DMS53 treated with DMSO at 0.1 percent for 48 hours (cell line): ENCODE measurements around the gene VPREB1.
A peak's percentile ranks its signal among the peaks of the same experiment; 100 is the strongest.
"Not testable (repeated sequence)": the region's sequence is repeated elsewhere in the genome, so short reads cannot be mapped to it uniquely, and the experiment has no call there.

Experiments used
- DNase-seq: peaks from one replicate; lab custom pipeline; 2025; ENCODE audit not compliant: unreplicated experiment; lab: John Stamatoyannopoulos, UW

The VPREB1 gene

DNA sequence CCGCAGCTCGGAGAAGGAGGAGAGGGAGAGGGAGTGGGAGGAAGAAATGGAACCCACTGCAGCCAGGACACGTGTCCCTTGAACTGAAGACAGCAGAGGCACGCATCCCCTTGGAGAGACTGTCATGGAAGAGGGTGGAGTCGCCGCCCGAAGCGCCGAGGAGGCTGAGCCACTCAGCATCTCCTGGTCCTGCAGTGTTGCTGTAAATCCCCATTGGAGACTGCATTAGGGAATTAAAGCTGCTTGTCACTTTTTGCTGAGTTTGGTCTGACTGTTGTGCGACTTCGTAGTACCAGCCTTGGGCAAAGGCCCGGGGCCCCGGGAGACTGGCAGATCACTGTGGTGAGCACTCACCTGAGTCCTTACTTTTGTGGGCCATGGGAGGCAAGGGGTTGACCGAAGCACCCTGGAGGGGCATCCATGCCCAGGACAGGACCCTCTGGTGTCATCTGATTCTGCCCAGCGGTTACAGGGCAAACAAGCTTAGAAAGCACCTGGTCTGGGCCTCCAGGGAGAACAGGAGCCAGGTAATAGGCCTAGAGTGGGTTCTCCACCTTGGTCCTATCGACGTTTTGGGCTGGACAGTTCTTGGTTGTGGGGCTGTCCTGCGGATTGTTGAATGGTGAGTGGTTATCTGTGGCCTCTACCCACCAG is 797 bp downstream of the VPREB1 start:
- DNase-seq: no peak

DNA sequence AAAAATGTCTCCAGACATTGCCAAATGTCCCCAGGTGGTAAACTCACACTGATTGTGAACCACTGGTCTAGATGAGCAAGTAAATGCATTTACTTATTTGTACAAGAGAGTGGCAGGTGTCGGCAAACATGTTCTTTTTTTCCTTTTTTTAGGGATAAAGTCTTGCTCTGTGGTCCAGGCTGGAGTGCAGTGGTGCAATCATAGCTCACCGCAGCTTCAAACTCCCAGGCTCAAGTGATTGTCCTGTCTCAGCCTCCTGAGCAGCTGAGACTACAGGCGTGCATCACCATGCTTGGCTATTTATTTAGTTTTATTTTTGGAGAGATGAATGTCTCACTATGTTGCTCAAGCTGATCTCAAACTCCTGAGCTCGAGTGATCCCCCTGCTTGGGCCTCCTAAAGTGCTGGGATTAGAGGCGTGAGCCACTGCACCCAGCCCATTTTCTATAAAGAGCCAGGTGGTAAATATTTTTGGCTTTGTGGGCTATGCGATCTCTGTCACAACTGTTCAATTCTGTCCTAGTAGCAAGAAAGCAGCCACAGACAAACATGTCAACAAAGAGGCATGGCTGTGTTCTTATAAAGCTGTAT is 1.4 kb downstream of the VPREB1 start:
- no peak for DNase-seq

DNA sequence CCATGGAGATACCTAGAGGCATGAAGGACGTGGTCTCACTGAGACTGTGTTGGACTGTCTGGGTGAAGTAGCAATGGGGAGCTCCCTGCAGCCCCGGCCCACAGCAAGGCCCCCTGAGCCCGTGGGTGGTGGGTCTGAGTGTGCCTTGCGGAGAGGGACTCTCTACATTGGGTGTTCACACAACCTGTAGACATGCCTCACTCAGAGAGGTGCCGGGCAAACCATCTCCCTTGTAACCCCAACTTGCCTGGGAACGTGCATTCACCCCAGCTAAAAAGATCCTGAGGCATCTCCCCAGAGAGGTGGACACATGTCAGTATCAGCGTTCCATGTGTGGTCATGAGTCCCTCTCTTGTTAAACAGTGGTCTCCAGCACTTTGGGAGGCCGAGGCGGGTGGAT is 2.1 kb downstream of the VPREB1 start:
- no peak for DNase-seq

DNA sequence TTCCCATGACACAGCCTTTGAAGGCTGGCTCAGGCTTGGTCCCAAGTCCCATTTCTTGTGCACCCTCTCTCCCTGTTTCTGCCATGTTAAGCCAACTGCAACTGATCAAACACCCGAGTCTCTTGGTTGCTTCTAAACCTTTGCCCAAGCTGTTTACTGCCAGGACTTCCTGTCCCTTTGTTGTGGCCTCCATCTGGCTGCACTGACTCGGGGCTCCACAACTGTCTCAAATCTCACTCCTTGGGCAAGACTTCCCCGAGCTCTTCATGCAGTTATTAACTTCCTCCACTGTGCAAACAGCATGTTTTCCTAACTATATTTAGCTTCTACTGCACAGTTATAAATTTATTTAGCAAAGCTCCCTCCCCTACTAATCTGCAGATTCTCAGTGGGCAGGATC is 4.3 kb downstream of the VPREB1 start:
- peak; percentile 44 for DNase-seq

DNA sequence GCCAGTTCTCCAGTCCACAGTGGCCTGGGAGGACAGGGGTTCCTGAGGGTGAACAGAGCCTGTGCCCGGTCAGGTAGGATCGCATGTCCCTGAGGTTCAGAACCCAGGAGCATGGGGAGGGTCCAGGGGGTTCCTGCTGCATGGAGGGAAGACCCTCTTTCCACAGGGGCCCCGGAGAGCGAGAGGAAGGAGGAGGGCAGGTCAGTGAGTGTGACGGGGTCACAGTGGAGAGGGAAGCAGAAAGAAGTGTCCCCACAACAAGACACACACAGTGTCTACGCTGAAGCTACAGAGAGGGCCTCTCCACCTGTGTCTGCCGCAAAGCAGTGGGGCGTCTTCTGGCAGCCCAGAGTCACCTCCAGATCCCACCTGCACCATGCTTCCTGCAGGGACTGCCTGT is 6.1 kb downstream of the VPREB1 start:
- not testable (repeated sequence) for DNase-seq

DNA sequence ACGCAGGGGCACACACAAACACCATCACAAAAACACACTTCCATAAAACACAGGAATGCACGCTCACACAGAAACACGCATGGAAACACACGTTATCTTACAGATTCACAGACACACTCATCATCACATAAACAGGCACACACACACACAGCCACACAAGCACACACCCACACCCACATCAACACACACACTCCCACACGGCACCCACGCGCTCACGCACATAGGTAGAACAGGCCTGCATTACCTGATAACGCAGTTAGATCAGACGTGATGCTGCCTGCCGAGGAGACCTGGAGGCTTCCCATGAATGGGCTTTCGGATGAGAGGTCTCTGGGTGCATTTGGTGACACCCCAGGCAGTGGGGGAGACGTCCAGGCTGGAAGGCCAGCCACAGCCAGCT is 11.5 kb downstream of the VPREB1 start:
- not testable (repeated sequence) for DNase-seq

DNA sequence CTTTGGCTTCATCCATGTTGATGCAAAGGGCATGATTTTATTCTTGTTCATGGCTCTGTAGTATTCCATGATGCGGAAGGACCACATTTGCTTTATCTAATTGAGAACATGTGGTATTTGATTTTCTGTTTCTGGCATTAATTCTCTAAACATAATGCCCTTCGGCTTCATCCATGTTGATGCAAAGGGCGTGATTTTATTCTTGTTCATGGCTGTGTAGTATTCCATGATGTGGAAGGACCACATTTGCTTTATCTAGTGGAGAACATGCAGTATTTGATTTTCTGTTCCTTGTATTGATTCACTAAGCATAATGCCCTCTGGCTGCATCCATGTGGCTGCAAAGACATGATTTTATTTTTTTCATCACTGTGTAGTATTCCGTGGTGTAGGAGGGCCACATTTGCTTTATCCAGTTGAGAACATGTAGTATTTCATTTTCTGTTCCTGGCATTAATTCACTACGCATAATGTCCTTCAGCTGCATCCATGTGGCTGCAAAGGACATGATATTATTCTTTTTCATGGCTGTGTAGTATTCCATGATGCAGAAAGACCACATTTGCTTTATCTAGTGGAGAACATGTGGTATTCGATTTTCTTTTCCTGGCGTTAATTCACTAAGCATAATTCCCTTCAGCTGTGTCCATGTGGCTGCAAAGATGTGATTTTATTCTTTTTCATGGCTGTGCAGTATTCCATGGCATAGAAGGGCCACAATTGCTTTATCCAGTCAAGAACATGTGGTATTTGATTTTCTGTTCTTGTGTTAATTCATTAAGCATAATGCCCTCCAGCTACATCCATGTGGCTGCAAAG is 14.2 kb downstream of the VPREB1 start:
- DNase-seq: not testable (repeated sequence)

DNA sequence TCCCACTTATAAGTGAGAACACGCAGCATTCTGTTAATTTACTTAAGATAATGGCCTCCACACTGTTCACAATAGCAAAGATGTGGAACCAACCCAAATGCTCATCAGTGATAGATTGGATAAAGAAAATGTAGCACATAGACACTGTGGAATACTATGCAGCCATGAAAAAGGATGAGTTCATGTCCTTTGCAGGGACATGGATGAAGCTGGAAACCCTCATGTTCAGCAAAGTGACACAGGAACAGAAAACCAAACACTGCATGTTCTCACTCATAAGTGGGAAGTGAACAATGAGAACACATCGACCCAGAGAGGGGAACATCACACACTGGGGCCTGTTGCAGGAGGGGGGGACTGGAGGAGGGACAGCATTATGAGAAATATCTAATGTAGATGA is 15.6 kb downstream of the VPREB1 start:
- not testable (repeated sequence) for DNase-seq

DNA sequence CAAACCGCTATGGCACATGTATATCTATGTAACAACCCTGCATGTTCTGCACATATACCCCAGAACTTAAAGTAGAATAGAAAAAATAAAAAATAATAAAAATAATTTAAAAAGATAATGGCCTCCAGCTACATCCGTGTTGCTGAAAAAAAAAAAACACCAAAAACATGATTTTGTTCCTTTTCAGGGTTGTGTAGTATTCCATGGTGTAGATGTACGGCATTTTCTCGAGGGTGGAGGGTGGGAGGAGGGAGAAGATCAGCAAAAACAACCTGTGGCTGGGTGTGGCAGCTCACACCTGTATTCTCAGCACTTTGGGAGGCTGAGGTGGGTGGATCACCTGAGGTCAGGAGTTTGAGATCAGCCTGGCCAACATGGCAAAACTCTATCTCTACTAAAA is 16.0 kb downstream of the VPREB1 start:
- not testable (repeated sequence) for DNase-seq

DNA sequence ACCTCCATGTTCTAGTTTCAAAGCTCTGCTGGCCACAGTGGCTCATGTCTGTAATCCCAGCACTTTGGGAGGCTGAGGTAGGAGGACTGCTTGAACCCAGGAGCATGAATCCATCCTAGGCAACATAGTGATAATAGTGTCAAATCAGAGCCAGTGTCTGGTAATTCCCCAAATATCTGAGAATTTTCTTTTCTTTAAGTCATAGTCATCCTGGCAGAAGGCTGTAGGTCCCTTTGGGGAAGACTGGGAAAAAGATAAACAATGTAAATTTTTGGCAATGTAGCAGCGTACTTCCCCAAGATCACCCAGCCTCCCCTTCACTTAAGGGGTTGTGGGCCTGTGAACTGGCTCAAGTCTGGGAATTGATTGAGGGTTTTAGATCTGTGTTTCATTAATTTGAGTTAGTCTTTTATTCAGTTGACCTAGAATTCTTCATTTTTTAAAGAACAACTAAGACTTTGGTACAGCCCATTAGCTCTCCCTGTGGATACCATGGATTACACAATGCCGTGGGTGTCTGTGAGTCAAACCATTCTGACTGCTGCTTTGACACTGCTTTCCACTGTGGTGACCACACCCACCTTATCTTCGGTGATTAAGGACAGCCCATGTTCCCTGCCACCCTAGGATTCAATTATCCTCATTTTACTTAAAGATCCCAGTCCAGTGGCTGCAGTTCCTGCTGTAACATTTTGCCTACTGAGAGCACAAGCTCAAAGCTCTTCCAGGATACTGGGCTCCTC is 17.9 kb downstream of the VPREB1 start:
- DNase-seq: not testable (repeated sequence)

DNA sequence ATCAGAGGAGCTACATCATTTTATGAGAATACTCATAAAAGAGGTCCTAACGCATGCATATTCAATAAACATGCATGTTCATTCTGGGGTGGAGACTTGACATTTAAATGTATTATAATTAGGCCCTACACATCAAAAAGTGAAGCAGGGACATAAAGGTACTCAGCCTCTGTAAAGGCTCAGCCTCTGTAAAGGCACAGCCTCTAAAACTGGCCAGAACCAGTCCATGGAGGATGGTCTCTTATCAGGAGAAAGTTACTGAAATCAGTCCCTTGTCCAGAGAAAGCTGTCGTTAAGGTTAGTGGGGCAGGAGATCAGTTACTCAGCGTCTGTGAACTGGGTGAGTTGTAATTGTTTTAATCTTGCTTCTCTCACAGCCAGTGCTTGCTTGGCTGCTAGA is 19.2 kb downstream of the VPREB1 start:
- not testable (repeated sequence) for DNase-seq

DNA sequence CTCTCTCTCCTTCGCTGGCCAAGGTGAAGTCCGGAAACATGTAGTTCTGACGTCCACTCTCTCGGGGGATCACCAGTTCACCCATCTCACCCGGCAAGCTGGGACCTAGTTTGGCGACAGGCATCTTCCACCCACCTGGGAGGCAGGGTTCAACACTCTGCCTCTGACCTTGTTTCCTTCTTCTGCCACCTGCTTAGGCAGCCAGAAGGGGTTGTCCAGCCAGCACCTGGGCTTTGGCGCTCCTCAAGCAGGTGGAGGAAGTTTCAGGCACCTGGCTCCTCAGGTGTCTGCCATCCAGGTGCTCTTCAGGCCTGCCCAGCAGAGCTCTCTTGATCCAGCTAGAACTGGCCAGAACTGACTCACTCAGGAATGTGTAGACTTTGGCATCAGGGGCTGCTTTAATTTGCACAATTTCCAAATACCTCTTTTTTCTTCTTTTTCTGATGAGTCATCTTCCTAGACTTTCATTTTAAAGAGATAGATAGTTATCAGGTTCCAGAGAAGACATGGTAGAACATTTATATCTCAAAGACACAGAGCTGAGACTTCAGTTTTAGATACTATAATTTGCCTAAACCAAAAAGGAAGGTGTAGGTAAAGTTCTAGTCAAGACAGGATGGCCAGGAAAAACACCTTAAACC is 25.6 kb downstream of the VPREB1 start:
- DNase-seq: not testable (repeated sequence)

DNA sequence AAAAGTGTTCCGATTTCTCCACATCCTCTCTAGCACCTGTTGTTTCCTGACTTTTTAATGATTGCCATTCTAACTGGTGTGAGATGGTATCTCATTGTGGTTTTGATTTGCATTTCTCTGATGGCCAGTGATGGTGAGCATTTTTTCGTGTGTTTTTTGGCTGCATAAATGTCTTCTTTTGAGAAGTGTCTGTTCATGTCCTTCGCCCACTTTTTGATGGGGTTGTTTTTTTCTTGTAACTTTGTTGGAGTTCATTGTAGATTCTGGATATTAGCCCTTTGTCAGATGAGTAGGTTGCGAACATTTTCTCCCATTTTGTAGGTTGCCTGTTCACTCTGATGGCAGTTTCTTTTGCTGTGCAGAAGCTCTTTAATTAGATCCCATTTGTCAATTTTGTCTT is 32.8 kb downstream of the VPREB1 start:
- DNase-seq: not testable (repeated sequence)

DNA sequence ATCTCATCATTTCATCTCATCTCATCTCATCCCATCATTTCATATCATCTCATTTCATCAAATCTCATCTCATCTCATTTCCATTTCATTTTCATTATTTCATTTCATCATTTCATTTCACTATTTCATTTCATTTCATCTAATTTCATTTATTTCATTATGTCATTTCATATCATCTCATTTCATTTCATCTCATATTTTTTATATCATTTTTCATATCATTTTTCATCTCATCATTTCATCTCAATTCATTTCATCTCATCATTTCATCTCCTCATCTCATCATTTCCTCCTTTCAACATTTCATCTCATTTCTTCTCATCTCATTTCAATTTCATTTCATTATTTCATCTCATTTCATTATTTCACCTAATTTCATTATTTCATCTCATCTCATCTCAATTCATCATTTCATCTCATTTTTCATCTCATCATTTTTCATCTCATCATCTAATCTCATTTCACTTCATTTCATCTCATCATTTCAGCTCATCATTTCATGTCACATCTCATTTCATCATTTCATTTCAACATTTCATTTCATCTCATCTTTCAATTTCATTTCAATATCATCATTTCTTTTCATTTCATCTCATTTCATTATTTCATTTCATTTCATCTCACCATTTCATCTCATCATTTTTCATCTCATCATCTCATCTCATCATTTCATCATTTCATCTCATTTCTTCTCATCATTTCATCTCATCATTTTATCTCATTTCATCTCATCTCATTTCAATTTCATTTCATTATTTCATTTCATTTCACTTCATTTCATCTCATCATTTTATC is 40.6 kb downstream of the VPREB1 start:
- not testable (repeated sequence) for DNase-seq

DNA sequence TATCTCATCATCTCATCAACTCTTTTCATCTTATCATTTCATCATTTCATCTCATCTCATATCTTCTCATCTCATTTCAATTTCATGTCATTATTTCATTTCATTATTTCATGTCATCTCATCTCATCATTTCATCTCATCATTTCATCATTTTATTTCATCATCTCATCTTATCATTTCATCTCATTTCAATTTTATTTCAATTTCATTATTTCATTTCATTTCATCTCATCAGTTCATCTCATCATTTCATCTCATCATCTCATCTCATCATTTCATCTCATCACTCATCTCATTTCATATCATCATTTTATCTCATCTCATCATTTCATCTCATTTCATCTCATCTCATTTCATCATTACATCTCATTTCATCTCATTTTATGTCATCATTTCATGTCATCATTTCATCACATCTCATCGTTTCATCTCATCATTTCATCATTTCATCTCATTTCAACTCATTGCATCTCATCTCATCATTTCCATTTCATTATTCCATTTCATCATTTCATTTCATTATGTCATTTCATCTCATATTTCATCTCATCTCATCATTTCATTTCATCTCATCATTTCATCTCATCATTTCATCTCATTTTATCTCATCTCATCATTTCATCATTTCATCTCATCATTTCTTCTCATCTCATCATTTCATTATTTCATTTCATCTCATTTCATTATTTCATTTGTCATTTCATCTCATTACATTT is 42.0 kb downstream of the VPREB1 start:
- DNase-seq: not testable (repeated sequence)

DNA sequence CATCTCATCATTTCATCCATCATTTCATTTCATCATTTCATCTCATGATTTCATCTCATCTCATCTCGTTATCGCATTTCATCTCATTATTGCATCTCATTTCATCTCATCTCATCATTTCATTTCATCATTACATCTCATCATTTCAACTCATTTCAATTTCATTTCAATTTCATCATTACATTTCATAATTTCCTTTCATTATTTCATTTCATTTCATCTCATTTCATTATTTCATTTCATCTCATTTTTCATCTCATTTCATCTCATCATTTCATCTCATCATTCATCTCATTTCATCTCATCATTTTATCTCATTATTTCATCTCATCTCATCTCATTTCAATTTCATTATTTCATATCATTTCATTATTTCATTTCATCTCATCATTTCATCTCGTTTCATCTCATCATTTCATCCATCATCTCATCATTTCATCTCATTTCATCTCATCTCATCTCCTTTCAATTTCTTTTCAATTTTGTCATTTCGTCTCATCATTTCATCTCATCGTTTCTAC is 42.6 kb downstream of the VPREB1 start:
- not testable (repeated sequence) for DNase-seq

DNA sequence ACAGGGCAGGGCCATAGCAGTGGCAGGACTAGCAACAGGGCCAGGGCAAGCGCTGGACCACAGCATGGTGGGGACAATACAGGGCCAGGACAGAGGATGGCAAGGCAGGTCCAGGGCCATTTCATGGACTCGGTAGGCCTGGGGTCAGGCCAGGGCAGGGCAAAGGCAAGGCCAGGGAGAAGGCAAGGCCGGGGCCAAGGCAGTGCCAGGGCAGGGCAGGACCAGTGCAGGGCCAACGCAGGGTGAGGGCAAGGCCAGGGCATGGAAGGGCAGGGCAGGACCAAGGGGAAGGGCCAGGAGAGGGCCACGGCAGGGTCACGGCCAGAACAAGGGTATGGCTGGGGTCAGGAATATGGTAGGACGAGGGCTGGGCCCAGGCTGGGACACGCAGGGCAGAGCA is 45.1 kb downstream of the VPREB1 start:
- DNase-seq: not testable (repeated sequence)

DNA sequence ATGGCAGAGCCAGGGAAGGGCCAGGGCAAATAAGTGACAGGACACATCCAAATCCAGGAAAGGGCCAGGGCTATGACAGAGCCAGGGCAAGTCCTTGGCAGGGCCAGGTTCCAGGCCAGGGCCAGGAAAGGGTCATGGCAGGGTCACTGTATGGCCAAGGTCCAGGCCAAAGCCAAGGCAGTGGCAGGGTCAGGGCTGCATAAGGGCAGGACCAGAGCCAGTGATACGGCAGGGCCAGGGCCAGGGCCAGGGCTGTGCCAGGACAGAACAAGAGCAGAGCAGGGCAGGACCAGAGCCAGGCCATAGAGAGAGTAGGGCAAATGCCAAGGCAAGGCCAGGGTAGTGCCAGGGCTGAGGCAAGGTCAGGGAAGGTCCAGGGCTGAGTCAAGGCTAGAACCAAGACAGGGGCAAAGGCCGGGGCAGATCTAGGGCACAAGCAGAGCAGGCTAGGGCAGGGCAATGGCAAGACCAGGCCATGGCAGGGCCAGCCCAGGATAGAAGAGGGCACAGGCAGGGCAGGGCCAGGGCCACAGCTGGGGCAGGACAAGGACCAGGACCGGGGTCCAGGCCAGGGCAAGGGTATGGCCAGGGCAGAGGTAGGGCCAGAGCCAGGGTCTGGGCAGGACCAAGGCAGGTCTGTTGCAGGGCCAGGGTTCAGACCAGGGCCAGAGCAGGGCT is 46.7 kb downstream of the VPREB1 start:
- not testable (repeated sequence) for DNase-seq

DNA sequence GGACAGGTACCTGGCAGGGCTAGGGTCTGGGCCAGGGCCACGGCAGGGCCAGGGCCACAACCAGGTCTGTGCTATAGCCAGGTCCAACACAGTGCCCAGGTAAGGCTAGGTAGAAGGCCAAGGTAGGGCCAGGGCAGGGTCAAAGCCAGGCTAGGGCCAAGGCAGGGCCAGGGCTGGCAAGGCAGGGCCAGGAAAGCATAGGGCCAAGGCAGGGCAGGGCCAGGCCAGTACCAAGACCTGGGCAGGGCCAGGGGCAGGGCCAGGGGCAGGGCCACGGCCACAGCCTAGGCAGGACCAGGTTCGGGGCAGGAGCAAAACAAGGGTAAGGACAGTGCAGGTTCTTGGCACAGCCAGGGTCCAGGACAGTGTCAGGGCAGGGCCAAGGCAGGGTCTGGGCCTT is 48.1 kb downstream of the VPREB1 start:
- DNase-seq: not testable (repeated sequence)
